GM23338 (cell line): Measurements from ENCODE around the gene CDK5R1. TPM values are rescaled to one million over a fixed set of nuclear protein-coding genes. Genes with fewer than 3 reads are reported as not detected.

ENCODE experiments used
- ATAC-seq: fragments of 200-7000 bp; cut with Tn5 transposase; 3 replicates; pipeline ENCODE4 v1.9.1; 2020
- DNase-seq: peaks from one replicate; pipeline ENCODE4 v3.0.0-alpha.2; 2015; ENCODE audit warnings: low spot score
- H2AFZ ChIP-seq: fragments of 200-600 bp; sonication (generic); 2 replicates; pipeline ENCODE4 v1.8.0; 2016; ENCODE audit warnings: antibody characterized with exemption, mild to moderate bottlenecking, moderate library complexity
- H3F3A ChIP-seq: fragments of 200-600 bp; sonication (generic); replicated peaks from 2 replicates; pipeline ENCODE4 v1.8.0; 2017; ENCODE audit warnings: antibody characterized with exemption, mixed run types, low read depth
- H3K27ac ChIP-seq: fragments of 200-600 bp; sonication (generic); 2 replicates; pipeline ENCODE4 v1.6.1; 2016; ENCODE audit warnings: low read depth
- H3K27me3 ChIP-seq: fragments of 200-600 bp; sonication (generic); 2 replicates; pipeline ENCODE4 v1.8.0; 2016; ENCODE audit warnings: mild to moderate bottlenecking, mixed run types, moderate library complexity; ENCODE audit not compliant: insufficient read depth
- H3K36me3 ChIP-seq: fragments of 200-600 bp; sonication (generic); 2 replicates; pipeline ENCODE4 v1.8.0; 2016; ENCODE audit warnings: mild to moderate bottlenecking; ENCODE audit not compliant: insufficient read depth
- H3K4me1 ChIP-seq: fragments of 200-600 bp; sonication (generic); 2 replicates; pipeline ENCODE4 v1.8.0; 2016; ENCODE audit warnings: mild to moderate bottlenecking, moderate library complexity; ENCODE audit not compliant: insufficient read depth
- H3K4me2 ChIP-seq: fragments of 200-600 bp; sonication (generic); 2 replicates; pipeline ENCODE4 v1.7.1; 2017; ENCODE audit warnings: mixed run types
- H3K4me3 ChIP-seq: fragments of 200-600 bp; sonication (generic); 2 replicates; pipeline ENCODE4 v1.6.1; 2016; ENCODE audit warnings: mixed run types
- H3K79me2 ChIP-seq: fragments of 200-600 bp; sonication (generic); replicated peaks from 2 replicates; pipeline ENCODE4 v1.8.0; 2017; ENCODE audit warnings: mild to moderate bottlenecking; ENCODE audit not compliant: insufficient read depth
- H3K9me2 ChIP-seq: fragments of 200-600 bp; sonication (generic); 2 replicates; pipeline ENCODE4 v1.8.0; 2017; ENCODE audit not compliant: insufficient read depth
- H4K20me1 ChIP-seq: fragments of 200-600 bp; sonication (generic); replicated peaks from 2 replicates; pipeline ENCODE4 v1.8.0; 2017; ENCODE audit warnings: mild to moderate bottlenecking; ENCODE audit not compliant: insufficient read depth
- H3K27ac Mint-ChIP-seq: 2 replicates; pipeline ENCODE4 v1.8.0; 2020; ENCODE audit warnings: inconsistent platforms, mild to moderate bottlenecking, moderate library complexity, mixed read lengths
- H3K27me3 Mint-ChIP-seq: 3 replicates; pipeline ENCODE4 v1.8.0; 2022; ENCODE audit warnings: low read depth, mild to moderate bottlenecking, moderate library complexity, mixed read lengths, inconsistent platforms; ENCODE audit not compliant: insufficient read depth, poor library complexity
- H3K36me3 Mint-ChIP-seq: 3 replicates; pipeline ENCODE4 v1.8.0; 2021; ENCODE audit warnings: low read depth, mild to moderate bottlenecking, inconsistent platforms, moderate library complexity, mixed read lengths
- H3K4me1 Mint-ChIP-seq: 3 replicates; pipeline ENCODE4 v1.8.0; 2020; ENCODE audit warnings: mild to moderate bottlenecking, inconsistent platforms, mixed read lengths
- H3K4me3 Mint-ChIP-seq: 3 replicates; pipeline ENCODE4 v1.8.0; 2021; ENCODE audit warnings: moderate library complexity, mild to moderate bottlenecking, inconsistent platforms, mixed read lengths
- H3K9me3 Mint-ChIP-seq: 3 replicates; pipeline ENCODE4 v1.8.0; 2020; ENCODE audit warnings: moderate library complexity, mild to moderate bottlenecking, inconsistent platforms, mixed read lengths
- CREB1 ChIP-seq: fragments of 250-450 bp; sonication (Bioruptor Pico); IDR thresholded peaks from 2 replicates; pipeline ENCODE4 v1.5.0; 2020; ENCODE audit warnings: low read depth, mild to moderate bottlenecking, moderate library complexity
- CTCF ChIP-seq, 2 experiments: fragments of 200-600 bp in 1 of 2; sonication (generic) in 1 of 2; conservative IDR thresholded peaks; 2 replicates each; pipeline versions ENCODE4 v1.5.1 to v1.6.1; 2016 to 2017; ENCODE audit warnings: antibody characterized with exemption in 2 of 2, low read depth in 2 of 2, mild to moderate bottlenecking in 2 of 2, moderate library complexity in 1 of 2
- ETS1 ChIP-seq: IDR thresholded peaks from 2 replicates; pipeline ENCODE4 v1.6.1; 2016; ENCODE audit warnings: antibody characterized with exemption
- EZH2 ChIP-seq: fragments of 200-600 bp; sonication (generic); IDR thresholded peaks from one replicate; pipeline ENCODE4 v1.8.0; 2017; ENCODE audit warnings: antibody characterized with exemption, mild to moderate bottlenecking, low read depth; ENCODE audit not compliant: unreplicated experiment
- JUNB ChIP-seq: IDR thresholded peaks from one replicate; pipeline ENCODE4 v1.6.1; 2016; ENCODE audit warnings: antibody characterized with exemption; ENCODE audit not compliant: unreplicated experiment
- NANOG ChIP-seq: IDR thresholded peaks from 2 replicates; pipeline ENCODE4 v1.6.1; 2016; ENCODE audit warnings: antibody characterized with exemption, borderline replicate concordance
- REST ChIP-seq: IDR thresholded peaks from one replicate; pipeline ENCODE4 v1.6.1; 2018; ENCODE audit warnings: antibody characterized with exemption; ENCODE audit not compliant: unreplicated experiment
- STAT1 ChIP-seq: IDR thresholded peaks from one replicate; pipeline ENCODE4 v1.6.1; 2016; ENCODE audit warnings: antibody characterized with exemption; ENCODE audit not compliant: unreplicated experiment
- ZNF114 ChIP-seq: fragments of 250-450 bp; sonication (Bioruptor Pico); IDR thresholded peaks from 2 replicates; pipeline ENCODE4 v1.5.0; 2020; ENCODE audit warnings: mild to moderate bottlenecking, moderate library complexity
- ZNF331 ChIP-seq: fragments of 250-450 bp; sonication (Bioruptor Pico); IDR thresholded peaks from 2 replicates; pipeline ENCODE4 v1.5.0; 2020; ENCODE audit warnings: low read depth, mild to moderate bottlenecking, moderate library complexity
- polyA plus RNA-seq: library from polyadenylated mRNA; unstranded; fragments of >200 nt; fragmentation: Nextera tagmentation; extraction: Ambion mirVana; gene quantifications from 2 replicates; pipeline ENCODE4 v1.2.1, GENCODE V29; 2016
- total RNA-seq: library from RNA; depleted of rRNA; stranded (reverse); fragments of >200 nt; shearing (Covaris generic); gene quantifications from 2 replicates; pipeline ENCODE4 v1.2.3, GENCODE V29; 2014

The CDK5R1 gene
- total and polyA plus RNA-seq, 2 experiments from 2014 or later, result 4.0 to 11.6 TPM

GRCh38 chr17:32441886-32442285 is 44.9 kb upstream of the CDK5R1 start (continued):
- TF ChIP-seq REST (no peak), CREB1 (CRISPR knock-in tag) (no peak), STAT1 (no peak), EZH2 (no peak), ZNF114 (CRISPR knock-in tag) (no peak), CTCF (conservative IDR thresholded peaks at IDR 0.05; ENCODE audit: low read depth in 2 of 2) (no peak), NANOG (no peak), ZNF331 (CRISPR knock-in tag) (no peak), ETS1 (no peak), JUNB (no peak)

- Mint-ChIP-seq H3K4me3 (peak overlapping the region; percentile 91), H3K27ac (no peak overlapping the region), H3K9me3 (peaks cover 9% of the 10 kb centered on the region), H3K36me3 (peaks cover 33% of the 10 kb centered on the region), H3K27me3 (peaks cover 20% of the 10 kb centered on the region), H3K4me1 (peaks cover 16% of the 10 kb centered on the region)
- Histone ChIP-seq H3K27ac (no peak overlapping the region), H3K4me1 (peaks cover 12% of the 10 kb centered on the region), H2AFZ (peak overlapping the region; percentile 99), H3F3A (no peaks in the 10 kb centered on the region), H3K4me3 (peak overlapping the region; percentile 100), H3K27me3 (peaks cover 8% of the 10 kb centered on the region), H4K20me1 (peaks cover 29% of the 10 kb centered on the region), H3K79me2 (peaks cover 45% of the 10 kb centered on the region), H3K9me2 (no peaks in the 10 kb centered on the region), H3K36me3 (peaks cover 21% of the 10 kb centered on the region), H3K4me2 (peak overlapping the region; percentile 77)
- peak; percentile 27 for ATAC-seq
- TF ChIP-seq JUNB (no peak), CTCF (conservative IDR thresholded peaks at IDR 0.05; ENCODE audit: low read depth in 2 of 2) (peak in 1 of 2 experiments; percentile 77; a peak in 1 of 4 replicates)
- DNase-seq, result no peak
These were observed 42.9 kb upstream of the CDK5R1 start for GRCh38 chr17:32443827-32444300.
